PFSK-1 (cell line): ENCODE results near the gene RPGRIP1L.

Source experiments
- SIN3A ChIP-seq: IDR thresholded peaks from 2 replicates; pipeline ENCODE4 v1.6.1; 2012; ENCODE audit warnings: mild to moderate bottlenecking, low read length, moderate library complexity, borderline replicate concordance; ENCODE audit not compliant: insufficient read depth
- TAF1 ChIP-seq: IDR thresholded peaks from 2 replicates; pipeline ENCODE4 v1.6.1; 2012; ENCODE audit warnings: low read length, control low read depth, borderline replicate concordance; ENCODE audit not compliant: insufficient read depth

- no peak for TF ChIP-seq TAF1
- no peak for TF ChIP-seq SIN3A
These were observed 36.8 kb upstream of the RPGRIP1L start for GRCh38 chr16:53740476-53740875.
